GM12892 (cell line): ENCODE data around the gene BCL11A.

Experiments
- POLR2A ChIP-seq: IDR thresholded peaks from 2 replicates; pipeline ENCODE4 v1.6.1; 2011; ENCODE audit warnings: low read depth, low read length, control low read depth
- POLR2AphosphoS5 ChIP-seq: IDR thresholded peaks from 2 replicates; pipeline ENCODE4 v1.6.1; 2011; ENCODE audit warnings: low read depth, low read length, control low read depth
- TAF1 ChIP-seq: IDR thresholded peaks from 2 replicates; pipeline ENCODE4 v1.6.1; 2011; ENCODE audit warnings: low read depth, mild to moderate bottlenecking, control low read depth, low read length, borderline replicate concordance

- TF ChIP-seq POLR2AphosphoS5 (no peak), TAF1 (no peak), POLR2A (no peak)
Observed at GRCh38 chr2:60577682-60578283, 24.3 kb upstream of the BCL11A start.
